CD4-positive, alpha-beta T cell treated with Interleukin-15 for 4 hours (primary cell): Measurements from ENCODE around the gene WDR93.
A peak's percentile ranks its signal among the peaks of the same experiment; 100 is the strongest.
"Not testable (repeated sequence)": the region's sequence is repeated elsewhere in the genome, so short reads cannot be mapped to it uniquely, and the experiment has no call there.

Experiments used
- DNase-seq: peaks from one replicate; pipeline ENCODE4 v3.0.0-alpha.2; 2020; ENCODE audit warnings: low spot score

The WDR93 gene

DNA sequence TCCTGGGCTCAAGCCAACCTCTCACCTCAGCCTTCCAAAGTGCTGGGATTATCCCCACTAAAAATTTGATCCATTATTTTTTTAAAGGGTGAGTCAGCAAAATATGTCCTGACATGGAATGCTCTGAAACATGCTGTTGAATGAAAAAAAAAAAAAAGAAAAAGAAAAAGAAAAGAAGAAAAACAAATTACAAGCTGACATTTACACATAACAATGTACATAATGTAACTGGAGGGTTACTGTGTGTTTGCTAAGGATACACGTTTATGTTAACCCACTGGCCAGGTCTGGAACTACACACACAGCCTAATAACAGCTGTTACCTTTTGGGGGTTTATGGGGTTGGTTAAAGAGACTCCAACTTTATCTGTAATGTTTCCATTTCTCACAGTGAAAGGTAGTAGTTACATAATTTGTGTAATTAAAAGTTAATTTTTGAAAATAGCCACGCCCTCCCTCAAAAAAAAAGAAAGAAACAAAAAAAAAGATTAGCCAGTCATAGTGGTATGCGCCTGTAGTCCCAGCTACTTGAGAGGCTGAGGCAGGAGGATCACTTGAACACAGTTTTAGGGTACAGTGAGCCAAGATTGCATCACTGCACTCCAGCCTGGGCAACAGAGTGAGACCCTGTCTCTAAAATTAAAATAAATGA lies 82.4 kb downstream of the WDR93 start:
- no peak for DNase-seq

DNA sequence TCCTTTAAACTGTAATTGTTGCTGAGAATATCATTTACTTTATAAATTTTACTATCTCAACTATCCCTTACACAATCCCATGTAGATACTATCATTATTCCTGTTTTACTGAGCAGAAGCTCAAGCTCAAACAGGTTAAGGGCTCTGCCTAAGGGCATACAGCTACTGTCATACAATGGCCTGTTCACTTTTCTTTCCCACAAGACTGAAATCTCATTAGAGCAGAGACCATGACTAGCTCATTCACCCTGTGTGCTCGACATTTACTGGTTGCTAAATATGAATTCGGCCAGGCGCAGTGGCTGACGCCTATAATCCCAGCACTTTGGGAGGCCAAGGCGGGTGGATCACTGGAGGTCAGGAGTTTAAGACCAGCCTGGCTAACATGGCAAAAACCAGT lies 83.9 kb downstream of the WDR93 start:
- no peak for DNase-seq

DNA sequence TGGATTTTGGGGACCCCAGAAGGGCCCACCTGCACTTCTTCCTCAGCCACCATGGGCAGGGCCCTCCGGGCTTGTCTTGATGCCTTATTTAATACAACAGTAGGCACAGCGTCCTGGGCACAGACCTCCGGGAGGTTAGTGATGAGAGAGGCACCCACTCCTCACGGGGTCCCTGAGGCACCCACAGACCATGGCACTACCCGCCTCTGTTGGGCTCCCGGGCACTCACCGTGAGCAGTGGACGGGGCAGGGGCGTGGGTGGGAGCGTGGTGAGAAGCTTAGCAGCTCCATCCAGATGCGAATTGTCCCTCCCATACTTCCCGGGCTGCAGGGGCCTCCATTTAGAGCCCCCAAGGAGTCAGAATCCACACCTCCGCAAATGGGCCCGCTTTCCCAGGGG lies 85.2 kb downstream of the WDR93 start:
- DNase-seq, result no peak

DNA sequence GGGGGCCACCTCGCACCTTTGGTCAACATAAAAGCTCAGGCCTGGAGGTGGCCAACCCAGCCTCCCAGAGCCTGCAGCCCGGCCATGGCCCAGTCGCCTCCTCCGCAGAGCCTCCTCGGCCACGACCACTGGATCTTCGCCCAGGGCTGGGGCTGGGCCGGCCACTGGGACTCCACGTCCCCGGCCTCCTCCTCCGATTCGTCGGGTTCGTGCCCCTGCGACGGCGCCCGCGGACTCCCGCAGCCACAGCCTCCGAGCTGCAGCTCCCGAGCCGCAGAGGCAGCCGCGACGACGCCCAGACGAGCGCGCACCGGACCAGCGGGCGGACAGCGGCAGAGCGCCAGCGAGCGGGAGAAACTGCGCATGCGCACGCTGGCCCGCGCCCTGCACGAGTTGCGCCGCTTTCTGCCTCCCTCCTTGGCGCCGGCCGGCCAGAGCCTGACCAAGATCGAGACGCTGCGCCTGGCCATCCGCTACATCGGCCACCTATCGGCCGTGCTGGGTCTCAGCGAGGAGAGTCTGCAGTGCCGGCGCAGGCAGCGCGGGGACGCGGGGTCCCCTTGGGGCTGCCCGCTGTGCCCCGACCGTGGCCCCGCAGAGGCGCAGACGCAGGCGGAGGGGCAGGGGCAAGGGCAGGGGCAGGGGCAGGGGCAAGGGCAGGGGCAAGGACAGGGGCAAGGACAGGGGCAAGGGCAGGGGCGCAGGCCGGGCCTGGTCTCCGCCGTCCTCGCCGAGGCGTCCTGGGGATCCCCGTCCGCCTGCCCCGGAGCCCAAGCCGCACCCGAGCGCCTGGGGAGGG lies 85.9 kb downstream of the WDR93 start, which contains the start of gene MESP2:
Gene MESP2 (plus strand): TSS at position 59 of the 799 bp plus-strand sequence. CDS start 26 bp downstream, at position 85.
- DNase-seq, result peak; percentile 25

DNA sequence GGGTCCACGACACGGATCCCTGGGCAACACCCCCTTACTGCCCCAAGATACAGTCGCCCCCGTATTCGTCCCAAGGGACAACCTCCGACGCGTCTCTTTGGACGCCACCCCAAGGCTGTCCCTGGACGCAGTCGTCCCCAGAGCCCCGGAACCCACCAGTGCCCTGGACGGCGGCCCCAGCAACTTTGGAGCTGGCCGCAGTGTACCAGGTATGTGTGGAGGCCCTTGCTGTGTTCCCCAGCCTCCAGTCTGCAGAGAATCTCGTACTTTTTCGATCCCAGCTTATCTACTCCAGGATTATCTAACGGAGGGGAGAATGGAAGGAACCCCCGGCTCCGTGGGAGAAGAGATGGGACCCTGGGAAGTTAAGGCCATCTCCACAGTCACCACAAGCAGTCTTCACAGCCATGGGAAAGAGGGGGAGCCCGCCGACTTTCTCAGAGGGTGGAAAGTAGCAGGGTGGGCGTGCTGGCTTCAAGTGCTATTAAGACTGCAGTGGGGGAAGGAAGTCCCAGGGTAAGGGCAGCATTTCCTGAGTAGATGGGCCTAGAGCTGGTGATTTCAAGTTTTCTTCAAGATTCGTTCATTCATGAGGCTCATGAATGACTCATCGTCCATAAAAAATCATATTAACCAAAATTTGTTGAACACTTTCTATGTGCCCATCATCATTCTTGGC lies 86.6 kb downstream of the WDR93 start:
- DNase-seq, result no peak

DNA sequence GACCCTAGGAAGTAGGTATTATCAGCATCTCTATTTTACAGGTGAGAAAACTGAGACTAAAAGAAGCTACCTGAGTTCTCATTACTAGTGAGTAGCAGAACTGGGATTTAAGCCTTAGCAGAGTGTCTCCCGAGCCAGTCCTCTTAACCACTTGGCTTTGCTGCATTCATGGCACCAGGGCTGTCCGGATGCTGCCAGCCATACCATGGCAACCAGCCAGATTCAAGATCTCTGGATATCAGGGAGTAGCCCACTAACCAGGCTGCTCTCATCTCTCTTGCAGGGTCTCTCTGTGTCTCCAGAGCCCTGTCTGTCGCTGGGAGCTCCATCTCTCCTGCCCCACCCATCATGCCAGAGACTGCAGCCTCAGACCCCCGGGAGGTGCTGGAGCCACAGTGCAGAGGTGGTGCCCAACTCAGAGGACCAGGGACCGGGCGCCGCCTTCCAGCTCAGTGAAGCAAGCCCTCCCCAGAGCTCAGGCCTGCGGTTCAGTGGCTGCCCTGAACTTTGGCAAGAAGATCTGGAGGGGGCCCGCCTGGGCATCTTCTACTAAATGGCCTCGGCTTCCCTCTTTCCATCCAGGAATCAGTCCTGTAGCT lies 87.3 kb downstream of the WDR93 start:
- no peak for DNase-seq

DNA sequence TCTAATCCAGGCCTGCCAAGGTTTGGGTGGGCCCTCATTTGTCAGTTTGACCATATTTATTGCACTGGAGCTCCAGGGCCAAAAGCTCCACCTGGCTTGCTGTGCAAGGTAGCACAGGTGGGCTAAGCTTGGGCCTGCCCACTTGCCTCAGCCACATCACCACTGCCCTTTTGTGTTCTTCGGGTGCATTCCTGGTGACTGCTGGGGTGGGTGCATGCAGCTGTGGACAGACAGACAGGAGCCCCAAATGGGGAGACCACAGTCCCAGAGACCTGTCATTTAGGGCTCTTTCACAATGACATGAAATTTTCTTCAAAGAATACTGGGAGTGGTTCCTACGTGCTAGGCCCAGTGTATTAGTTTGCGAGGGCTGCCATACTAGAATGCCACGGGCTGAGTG lies 88.2 kb downstream of the WDR93 start:
- DNase-seq, result no peak

DNA sequence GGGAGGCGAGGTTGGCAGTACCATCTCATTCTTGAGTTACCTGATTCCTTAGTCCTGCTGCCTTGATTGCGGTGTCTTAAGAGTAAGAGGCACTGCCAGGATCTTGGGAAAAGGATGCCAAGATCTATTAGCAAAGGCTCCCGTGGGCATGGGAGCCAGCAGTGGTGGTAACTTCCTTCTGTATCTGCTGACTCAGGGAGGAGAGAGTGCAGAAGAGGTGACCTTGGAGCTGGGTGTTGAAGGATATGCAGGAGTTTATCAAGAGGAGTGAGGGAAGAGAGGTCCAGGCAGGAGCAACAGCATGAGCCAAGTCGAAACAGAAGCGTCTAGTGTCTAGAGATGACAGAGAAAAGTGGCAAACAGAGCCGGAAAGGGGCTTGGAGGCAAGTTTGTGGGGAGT lies 90.0 kb downstream of the WDR93 start:
- DNase-seq, result no peak

DNA sequence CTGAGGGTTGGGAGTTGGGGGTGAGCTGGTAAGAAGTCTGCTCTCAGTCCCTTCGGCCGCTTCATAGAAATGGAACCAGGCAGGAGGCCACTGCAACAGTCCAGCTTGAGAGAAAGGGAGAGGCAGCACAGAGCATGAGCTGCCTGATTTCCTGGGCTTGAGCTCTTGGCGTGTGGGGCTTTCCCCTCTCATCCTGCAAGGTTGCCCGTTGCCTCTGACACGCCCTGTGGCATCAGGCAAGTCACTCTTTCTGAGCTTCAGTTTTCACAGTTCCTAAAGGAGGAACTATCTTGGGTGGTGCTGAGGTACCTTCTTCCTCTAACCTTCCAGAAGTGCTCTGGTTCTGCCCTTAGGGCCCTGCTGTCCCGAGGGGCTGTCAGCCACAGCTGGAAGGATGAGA lies 90.4 kb downstream of the WDR93 start:
- peak; percentile 8 for DNase-seq

DNA sequence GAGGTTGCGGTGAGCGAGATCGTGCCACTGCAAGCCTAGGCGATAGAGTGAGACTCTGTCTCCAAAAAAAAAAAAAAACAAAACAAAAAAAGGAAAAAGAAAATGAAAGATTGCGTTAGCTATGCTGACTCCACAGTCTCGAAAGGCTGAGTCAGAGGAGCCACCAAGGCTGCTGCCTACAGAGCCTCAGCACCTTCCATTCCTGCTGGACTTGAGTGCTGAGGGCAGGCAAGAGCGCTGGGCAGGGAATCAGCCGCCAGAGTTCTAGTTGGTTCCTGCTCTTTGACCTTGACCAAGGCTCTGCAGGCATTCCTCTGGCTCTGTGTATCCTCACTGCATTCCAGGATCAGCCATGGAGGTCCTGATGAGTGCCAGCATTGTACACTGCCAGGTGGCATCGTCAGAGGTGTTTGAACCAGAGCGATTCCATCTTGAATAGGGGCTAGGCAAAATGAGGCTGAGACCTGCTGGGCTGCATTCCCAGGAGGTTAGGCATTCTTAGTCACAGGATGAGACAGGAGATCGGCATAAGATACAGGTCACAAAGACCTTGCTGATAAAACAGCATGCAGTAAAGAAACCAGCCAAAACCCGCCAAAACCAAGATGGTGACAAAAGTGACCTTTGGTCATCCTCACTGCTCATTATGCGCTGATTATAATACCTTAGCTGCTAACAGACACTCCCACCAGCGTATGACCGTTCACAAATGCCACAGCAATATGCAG lies 91.4 kb downstream of the WDR93 start:
- no peak for DNase-seq

DNA sequence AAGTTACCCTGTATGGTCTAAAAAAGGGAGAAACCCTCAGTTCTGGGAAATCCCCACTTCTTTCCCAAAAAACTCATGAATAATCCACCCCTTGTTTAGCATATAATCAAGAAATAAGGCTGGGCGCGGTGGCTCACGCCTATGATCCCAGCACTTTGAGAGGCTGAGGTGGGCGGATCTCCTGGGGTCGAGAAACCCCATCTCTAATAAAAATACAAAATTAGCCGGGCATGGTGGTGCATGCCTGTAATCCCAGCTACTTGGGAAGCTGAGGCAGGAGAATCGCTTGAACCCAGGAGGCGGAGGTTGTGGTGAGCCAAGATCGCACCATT lies 92.0 kb downstream of the WDR93 start:
- DNase-seq, result not testable (repeated sequence)

DNA sequence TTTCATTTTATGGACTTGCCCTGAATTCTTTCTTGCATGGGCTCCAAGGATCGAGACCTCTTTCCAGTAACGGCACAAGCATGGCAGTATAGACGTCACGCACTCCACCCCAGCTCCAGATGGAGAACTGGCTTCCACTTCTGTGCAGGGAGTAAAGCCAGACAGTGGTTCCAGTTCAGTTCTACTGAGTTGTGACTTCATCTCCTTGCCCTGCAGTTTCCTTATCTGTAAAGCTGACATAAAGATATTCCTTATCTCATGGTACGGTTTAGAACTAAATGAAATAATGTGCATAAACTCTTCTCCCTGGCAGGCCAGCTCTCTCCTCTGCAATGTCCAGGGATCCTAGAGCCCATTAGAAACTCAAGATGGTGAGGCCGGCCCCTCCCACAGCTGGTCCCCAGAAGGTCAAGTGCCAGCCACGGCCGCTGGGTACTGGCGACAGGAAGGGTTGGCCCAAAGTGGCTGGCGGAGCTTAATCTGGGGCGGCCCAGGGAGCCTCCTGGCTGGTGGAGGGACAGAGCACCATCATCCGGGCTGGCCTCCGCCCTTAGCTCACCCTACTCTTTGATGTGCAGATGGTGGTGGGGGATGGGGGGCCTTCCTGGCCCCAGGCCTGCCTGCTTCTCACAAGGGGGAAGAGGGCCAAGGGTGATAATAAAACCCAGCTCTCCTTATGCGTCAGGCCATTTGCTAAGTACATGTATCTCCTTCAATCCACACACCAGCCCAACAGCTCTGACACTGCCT lies 92.7 kb downstream of the WDR93 start:
- DNase-seq, result no peak

DNA sequence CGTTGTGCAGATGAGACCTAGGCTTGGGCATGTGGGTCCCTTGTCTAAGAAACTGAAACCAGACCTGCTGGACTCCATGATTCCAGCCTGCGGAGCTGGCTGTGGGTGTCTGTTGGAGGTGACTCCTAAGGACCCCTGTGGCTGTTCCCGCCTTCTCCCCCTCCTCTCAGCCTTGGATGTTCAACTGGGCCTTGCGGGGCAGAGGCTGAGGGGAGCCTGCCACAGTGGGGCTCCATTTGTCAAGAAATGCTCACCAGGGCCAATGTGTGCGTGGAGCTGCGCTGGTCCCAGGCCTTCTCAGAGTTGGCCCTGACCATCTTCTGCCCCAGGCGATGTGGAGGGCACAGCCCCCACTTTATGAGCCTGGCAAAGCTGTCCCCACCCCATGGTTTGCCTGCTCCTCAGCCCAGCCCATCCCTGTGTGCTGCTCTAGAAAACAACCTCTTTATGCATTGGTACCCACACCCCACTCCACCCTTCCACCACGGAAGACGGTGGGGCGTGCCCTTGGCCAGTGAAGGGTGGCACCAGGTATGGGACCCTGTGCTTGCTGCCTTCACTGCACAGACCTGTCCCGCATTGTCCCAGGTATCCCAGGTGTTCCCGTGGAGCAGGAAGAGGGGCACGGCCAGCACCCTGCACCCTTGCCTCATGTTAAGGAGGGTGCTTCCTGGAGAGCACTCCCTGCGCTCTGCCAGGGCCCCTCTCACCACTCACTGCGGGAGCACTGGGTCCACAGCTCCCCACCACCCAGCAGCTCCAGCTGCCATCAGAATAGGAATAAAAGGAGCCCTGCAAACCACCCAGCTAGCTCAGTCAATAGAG lies 93.5 kb downstream of the WDR93 start:
- DNase-seq, result no peak

DNA sequence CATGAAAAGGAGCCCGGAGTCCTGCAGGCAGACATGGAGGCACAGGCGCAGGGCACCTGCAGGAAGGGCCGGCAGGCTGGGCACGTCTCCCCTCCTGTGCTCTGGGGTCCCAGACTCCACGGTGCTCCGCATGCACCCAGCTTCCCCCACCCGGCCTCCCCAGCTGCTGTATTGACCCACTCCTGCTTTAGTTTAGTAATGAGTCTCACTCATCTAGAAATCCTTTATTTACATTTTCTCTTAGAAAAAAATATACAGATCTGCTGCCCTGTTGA lies 94.0 kb downstream of the WDR93 start:
- DNase-seq, result no peak

DNA sequence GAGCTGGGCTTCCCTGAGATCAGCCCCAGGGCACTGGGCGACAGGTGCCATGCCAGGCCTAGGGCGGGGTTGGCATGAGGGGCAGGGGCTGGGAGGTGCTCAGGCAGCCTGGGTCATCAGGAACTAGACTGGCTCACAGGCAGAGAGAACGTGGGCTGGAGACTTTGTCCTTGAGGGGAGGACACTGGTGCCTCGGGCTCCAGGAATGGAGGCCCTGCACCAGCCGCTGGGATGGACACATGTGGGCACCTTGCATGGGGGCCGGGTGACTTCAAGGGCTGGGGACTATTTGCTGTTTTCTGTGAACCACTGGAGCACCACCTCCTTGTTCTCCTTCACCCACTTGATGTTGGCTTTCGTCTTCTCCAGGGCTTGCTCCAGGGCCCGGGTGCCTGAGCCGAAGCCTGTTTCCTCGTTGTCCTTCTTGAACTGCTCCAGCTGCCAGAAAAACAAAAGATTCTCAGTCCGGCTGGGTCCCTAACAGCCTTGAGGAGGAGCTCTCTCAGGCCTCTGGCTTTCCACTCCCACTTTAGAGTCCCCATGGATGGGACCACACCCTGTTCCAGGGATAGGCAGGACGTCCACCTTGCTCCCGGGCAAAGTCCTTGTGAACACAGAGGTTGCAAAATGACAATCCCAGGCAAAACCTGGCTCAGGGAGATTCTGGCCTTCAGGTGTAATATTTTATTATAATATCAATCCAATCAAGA lies 94.6 kb downstream of the WDR93 start:
- no peak for DNase-seq

DNA sequence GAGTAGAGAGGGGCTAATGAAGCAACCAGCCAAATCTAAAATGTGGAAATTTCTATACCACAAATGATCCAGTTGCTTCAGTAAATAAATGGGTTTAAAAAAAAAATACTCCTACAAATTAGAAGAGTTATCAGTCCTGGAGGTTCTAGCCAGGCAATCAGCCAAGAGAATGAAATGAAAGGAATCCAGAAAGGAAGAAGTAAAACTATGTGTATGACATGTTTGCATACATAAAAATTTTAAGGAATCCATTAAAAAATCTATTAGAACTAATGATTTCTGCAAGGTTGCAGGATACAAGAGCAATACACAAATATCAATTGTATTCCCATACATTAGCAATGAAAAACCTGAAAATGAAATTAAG lies 95.1 kb downstream of the WDR93 start:
- DNase-seq, result no peak

DNA sequence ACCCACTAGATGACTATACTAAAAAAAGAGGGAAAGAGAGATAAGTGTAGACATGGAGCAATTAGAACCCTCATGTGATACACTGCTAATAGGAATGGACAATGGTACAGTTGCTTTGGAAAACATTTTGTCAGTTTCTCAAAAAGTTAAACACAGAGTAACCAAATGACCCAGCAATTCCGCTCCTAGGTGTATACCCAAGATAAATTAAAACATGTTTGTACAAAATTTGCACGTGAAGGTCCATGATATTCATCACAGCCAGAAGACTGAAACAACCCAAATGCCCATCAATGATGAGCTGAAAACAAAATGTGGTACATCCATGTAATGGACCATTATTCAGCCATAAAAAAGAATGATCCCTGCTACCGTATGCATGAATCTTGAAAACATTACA lies 97.3 kb downstream of the WDR93 start:
- DNase-seq, result no peak

DNA sequence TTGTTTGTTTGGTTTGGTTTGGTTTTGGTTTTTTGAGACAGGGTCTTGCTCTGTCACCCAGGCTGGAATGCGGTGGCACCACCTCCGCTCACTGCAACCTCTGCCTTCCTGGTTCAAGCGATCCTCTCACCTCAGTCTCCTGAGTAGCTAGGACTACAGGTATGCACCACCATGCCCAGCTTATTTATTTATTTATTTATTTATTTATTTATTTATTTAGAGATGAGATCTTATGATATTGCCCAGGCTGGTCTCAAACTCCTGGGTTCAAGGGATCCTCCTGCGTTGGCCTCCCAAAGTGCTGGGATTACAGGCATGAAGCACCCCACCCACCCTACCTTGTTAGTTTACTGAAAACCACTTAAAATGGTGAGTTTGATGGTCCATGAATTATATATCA lies 98.0 kb downstream of the WDR93 start:
- not testable (repeated sequence) for DNase-seq

DNA sequence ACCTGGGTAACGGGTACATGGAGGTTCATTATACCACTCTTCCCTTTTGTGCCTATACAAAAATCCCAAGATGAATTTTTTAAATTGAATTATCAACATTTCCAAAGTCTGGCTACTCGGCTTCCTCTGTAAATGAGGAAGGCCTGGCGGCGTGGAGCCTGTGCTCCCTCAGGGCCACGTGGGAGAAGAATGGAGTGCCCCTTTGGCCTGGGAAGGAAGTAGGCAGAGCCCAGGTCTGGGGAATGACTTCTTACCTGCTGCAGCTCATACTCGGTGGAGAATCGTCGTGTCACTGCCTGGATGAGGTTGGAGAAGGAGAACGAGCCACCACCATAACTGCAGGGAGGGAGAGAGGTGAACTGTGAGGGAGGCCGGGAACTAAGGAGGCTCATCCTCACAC lies 99.6 kb downstream of the WDR93 start:
- no peak for DNase-seq

DNA sequence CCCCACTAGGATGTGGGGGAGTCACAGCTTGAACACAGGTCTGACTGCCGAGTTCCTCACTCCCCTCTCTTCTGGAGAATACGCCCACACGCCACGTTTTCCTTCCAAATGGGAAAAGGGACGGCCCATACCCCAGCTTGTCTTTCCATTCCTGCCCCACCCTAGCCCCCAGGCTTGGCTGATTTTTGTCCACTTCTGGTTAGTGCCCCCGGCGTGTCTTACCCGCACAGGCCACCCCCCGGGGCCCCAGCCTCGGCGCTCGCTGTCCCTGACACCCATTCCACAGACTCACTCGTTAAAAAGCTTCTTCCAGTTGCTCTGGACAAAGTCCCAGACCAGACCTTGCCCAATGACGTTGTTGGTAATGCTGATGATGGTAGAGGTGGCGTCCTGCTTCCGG lies 100.0 kb downstream of the WDR93 start:
- DNase-seq, result no peak
